Measurements from ENCODE around the gene PTOV1. TPM values are rescaled to one million over a fixed set of nuclear protein-coding genes. Genes with fewer than 3 reads are reported as not detected.
A peak's percentile ranks its signal among the peaks of the same experiment; 100 is the strongest.

Gene PTOV1
- total and polyA plus RNA-seq, 2 of the 4 experiments (the other 2 are of a cell fraction) = 34.4 to 107 TPM

DNA sequence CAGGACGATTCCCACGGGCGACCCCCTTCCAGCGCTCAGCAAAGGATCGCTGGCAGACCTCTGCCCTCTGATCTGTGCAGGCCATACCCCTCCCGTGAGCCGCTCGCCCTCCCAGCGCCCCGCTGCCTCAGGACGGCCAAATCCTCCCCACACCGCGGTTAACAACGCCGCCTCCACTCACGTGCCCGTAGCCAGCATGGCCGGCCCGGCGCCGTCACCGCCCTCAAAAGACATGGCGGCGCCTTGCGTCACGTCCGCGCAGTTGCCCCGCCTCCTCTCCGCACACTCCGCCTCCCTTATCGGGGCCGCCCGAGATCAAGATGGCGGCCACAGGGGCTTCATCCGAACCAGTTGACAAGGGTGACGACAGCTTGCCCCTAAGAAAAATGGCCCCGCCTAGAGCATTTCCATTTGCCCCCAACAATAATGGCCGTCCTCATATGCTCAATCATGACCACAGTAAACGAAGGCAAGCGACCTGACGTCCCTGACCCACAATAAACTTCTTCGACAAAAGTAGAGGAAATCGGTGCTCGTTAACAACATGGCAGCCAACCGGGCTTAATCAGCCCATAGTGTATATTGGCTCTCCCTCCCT, 25.6 kb downstream of the PTOV1 start:
- DNase-seq (peak; percentile 99), ATAC-seq (ENCODE audit: low read depth) (peak; percentile 64)
- H3K14ac ChIP-seq (replicated peaks; ENCODE audit: low read depth, low read length) = peak overlapping the region; percentile 100
- H2AK9ac ChIP-seq (replicated peaks; ENCODE audit: low read depth, low read length, poor library complexity) = peak overlapping the region; percentile 100
- H2BK5ac ChIP-seq (ENCODE audit: low read depth, low read length, poor library complexity, severe bottlenecking) = peak overlapping the region; percentile 97
- peak overlapping the region; percentile 99 for H3K23ac ChIP-seq (ENCODE audit: low read depth, low read length)
- CTCF ChIA-PET = no interaction called here
- no peaks in the 10 kb centered on the region for H3K9me3 ChIP-seq (ENCODE audit: control insufficient read depth, insufficient read depth, low read length)
- H3K4me3 ChIP-seq (ENCODE audit: insufficient read depth, low read depth, low read length) = peak overlapping the region; percentile 63
- H3K4me2 ChIP-seq (ENCODE audit: low read depth, low read length) = peak overlapping the region; percentile 99
- H3K9ac ChIP-seq (ENCODE audit: low read depth, low read length) = peak overlapping the region; percentile 97
- 0% methylated on average over 37 of the region's 46 CpGs; no CpG with 5 or more reads in 1 of the 2 experiments for WGBS, 2 experiments (ENCODE audit: extremely low coverage in 2 of 2, insufficient read length in 1 of 2)
- peaks cover 10% of the 10 kb centered on the region for H3K9me1 ChIP-seq (ENCODE audit: insufficient read depth, low read length)
- POLR2A ChIA-PET (ENCODE audit: unreplicated experiment) = interaction anchor here (0.6 to 1.3 kb wide), 2 partner anchors 12 kb away, joined by 6 to 9 read pairs; no protein-coding TSS in a partner anchor
- peak overlapping the region; percentile 100 for H2BK15ac ChIP-seq (ENCODE audit: low read depth, low read length)
- dilution Hi-C loops (cut with HindIII; ENCODE audit: low sequenced_read_pairs, unreplicated experiment) = no loop called here
- H4K91ac ChIP-seq (ENCODE audit: insufficient read depth, low read depth, low read length) = peak overlapping the region; percentile 99
- intact Hi-C loops (cut with micrococcal nuclease) = loop anchor here (5.0 kb wide), 1 partner anchor 151 kb away; the partner anchor contains the start of genes VRK3 and ZNF473
- peak overlapping the region; percentile 97 for H3K27ac ChIP-seq (ENCODE audit: insufficient read depth, low read length)
- H4K8ac ChIP-seq (ENCODE audit: low read depth in 2 of 2, low read length in 2 of 2) = peak overlapping the region; percentile 97 to 99
- H4K5ac ChIP-seq (ENCODE audit: low read depth, low read length) = peak overlapping the region; percentile 98
- no peaks in the 10 kb centered on the region for H3K27me3 ChIP-seq (ENCODE audit: control insufficient read depth, insufficient read depth, low read length)
- H2AFZ ChIP-seq (replicated peaks; ENCODE audit: low read length, poor library complexity) = peak overlapping the region; percentile 99
- peak overlapping the region; percentile 99 for H2BK120ac ChIP-seq (ENCODE audit: low read depth, low read length)
- H3K79me1 ChIP-seq (ENCODE audit: low read depth in 1 of 2, low read length in 2 of 2) = peaks cover 27 to 57% of the 10 kb centered on the region in 2 experiments
- H3K36me3 ChIP-seq (ENCODE audit: control insufficient read depth, insufficient read depth, low read length) = peaks cover 18% of the 10 kb centered on the region; the same call in 1 of the 2 replicates
- no peaks in the 10 kb centered on the region; the same call in 1 of the 2 replicates for H4K20me1 ChIP-seq (ENCODE audit: insufficient read depth, low read length)
- TF ChIP-seq, protein P1, sequence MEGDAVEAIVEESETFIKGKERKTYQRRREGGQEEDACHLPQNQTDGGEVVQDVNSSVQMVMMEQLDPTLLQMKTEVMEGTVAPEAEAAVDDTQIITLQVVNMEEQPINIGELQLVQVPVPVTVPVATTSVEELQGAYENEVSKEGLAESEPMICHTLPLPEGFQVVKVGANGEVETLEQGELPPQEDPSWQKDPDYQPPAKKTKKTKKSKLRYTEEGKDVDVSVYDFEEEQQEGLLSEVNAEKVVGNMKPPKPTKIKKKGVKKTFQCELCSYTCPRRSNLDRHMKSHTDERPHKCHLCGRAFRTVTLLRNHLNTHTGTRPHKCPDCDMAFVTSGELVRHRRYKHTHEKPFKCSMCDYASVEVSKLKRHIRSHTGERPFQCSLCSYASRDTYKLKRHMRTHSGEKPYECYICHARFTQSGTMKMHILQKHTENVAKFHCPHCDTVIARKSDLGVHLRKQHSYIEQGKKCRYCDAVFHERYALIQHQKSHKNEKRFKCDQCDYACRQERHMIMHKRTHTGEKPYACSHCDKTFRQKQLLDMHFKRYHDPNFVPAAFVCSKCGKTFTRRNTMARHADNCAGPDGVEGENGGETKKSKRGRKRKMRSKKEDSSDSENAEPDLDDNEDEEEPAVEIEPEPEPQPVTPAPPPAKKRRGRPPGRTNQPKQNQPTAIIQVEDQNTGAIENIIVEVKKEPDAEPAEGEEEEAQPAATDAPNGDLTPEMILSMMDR (conservative IDR thresholded peaks at IDR 0.05; ENCODE audit: low read depth, low read length) = no peak
- peak; percentile 73; the same call in 1 of the 2 replicates for TF ChIP-seq CHD1 (IDR thresholded peaks at IDR 0.05; ENCODE audit: low read depth, low read length)
- TF ChIP-seq, protein P2, sequence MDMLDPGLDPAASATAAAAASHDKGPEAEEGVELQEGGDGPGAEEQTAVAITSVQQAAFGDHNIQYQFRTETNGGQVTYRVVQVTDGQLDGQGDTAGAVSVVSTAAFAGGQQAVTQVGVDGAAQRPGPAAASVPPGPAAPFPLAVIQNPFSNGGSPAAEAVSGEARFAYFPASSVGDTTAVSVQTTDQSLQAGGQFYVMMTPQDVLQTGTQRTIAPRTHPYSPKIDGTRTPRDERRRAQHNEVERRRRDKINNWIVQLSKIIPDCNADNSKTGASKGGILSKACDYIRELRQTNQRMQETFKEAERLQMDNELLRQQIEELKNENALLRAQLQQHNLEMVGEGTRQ (IDR thresholded peaks at IDR 0.05; ENCODE audit: low read depth, low read length) = peak; percentile 73
- no peak for TF ChIP-seq RCOR1 (IDR thresholded peaks at IDR 0.05; ENCODE audit: insufficient replicate concordance, low read length)
- TF ChIP-seq BHLHE40 (IDR thresholded peaks at IDR 0.05; ENCODE audit: low read depth, low read length) = peak; percentile 80
- peak; percentile 94 for TF ChIP-seq MXI1 (IDR thresholded peaks at IDR 0.05; ENCODE audit: borderline replicate concordance, low read depth, low read length)
- peak; percentile 52; the same call in 1 of the 2 replicates for TF ChIP-seq MAZ (IDR thresholded peaks at IDR 0.05; ENCODE audit: borderline replicate concordance, low read depth, low read length)
- no peak for TF ChIP-seq RFX5 (IDR thresholded peaks at IDR 0.05; ENCODE audit: low read depth, low read length)
- TF ChIP-seq CEBPB (IDR thresholded peaks at IDR 0.05; ENCODE audit: low read depth, low read length) = peak; percentile 88
- no TSS peak for BruUV-seq (replicated peaks)
- in situ Hi-C loops (cut with MboI; ENCODE audit: low sequenced_read_pairs) = no loop called here
- peak overlapping the region; percentile 97 for H2AK5ac ChIP-seq (ENCODE audit: low read depth, low read length)
- H3K4me1 ChIP-seq (ENCODE audit: control insufficient read depth, insufficient read depth, low read length) = peaks cover 7% of the 10 kb centered on the region
- peak overlapping the region; percentile 92 for H3K18ac ChIP-seq (ENCODE audit: low read depth, low read length)
- peak overlapping the region; percentile 99 for H3K56ac ChIP-seq (ENCODE audit: extremely low read depth, insufficient read depth, low read length)
- peak overlapping the region; percentile 99 for H3K4ac ChIP-seq (ENCODE audit: low read depth, low read length)
- peak overlapping the region; percentile 99 for H2BK20ac ChIP-seq (ENCODE audit: low read depth, low read length)
